Measurements from ENCODE around the gene MAP2K5. TPM values are rescaled to one million over a fixed set of nuclear protein-coding genes. Genes with fewer than 3 reads are reported as not detected.

Gene MAP2K5
- total RNA-seq, 1 donor from 2014 or later = 25.5 TPM

DNA sequence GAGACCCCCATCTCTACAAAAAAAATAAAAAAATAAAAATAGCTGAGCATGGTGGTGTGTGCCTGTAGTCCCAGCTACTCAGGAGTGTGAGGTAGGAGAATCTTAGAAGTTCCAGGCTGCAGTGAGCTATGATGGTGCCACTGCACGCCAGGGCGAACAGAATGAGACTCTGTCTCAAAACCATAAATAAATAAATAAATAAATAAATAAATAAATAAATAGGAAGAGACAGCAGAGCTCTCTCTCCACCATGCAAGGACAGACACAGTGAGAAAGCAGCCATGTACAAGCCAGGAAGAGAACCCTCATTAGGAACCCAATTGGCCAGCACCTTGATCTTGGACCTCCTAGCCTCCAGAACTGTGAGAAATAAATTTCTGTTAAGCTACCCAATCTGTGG lies 26.9 kb upstream of the MAP2K5 start:
- DNase-seq (no peak), ATAC-seq (no peak)
- Histone ChIP-seq H3K36me3 (peaks cover 30% of the 10 kb centered on the region), H3K27me3 (ENCODE audit: low read depth) (no peaks in the 10 kb centered on the region), H3K27ac (no peak overlapping the region), H3K4me1 (peaks cover 9% of the 10 kb centered on the region), H3K4me3 (no peak overlapping the region), H3K9me3 (no peaks in the 10 kb centered on the region)
- intact Hi-C loops (cut with DNase I) = no loop called here
- TF ChIP-seq, protein P1, sequence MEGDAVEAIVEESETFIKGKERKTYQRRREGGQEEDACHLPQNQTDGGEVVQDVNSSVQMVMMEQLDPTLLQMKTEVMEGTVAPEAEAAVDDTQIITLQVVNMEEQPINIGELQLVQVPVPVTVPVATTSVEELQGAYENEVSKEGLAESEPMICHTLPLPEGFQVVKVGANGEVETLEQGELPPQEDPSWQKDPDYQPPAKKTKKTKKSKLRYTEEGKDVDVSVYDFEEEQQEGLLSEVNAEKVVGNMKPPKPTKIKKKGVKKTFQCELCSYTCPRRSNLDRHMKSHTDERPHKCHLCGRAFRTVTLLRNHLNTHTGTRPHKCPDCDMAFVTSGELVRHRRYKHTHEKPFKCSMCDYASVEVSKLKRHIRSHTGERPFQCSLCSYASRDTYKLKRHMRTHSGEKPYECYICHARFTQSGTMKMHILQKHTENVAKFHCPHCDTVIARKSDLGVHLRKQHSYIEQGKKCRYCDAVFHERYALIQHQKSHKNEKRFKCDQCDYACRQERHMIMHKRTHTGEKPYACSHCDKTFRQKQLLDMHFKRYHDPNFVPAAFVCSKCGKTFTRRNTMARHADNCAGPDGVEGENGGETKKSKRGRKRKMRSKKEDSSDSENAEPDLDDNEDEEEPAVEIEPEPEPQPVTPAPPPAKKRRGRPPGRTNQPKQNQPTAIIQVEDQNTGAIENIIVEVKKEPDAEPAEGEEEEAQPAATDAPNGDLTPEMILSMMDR (IDR thresholded peaks at IDR 0.05) = no peak

GRCh38 chr15:67520321-67521028 lies 22.0 kb upstream of the MAP2K5 start:
- no peaks in the 10 kb centered on the region for H3K36me3 ChIP-seq
- TF ChIP-seq, protein P1 (IDR thresholded peaks at IDR 0.05) = no peak
- H3K27ac ChIP-seq = peak overlapping the region; percentile 98
- H3K4me1 ChIP-seq = peaks cover 35% of the 10 kb centered on the region
- H3K9me3 ChIP-seq = no peaks in the 10 kb centered on the region
- intact Hi-C loops (cut with DNase I) = no loop called here
- peak overlapping the region; percentile 84 for H3K4me3 ChIP-seq
- ATAC-seq (peak; percentile 3 to 31), DNase-seq (no peak)
- H3K27me3 ChIP-seq (ENCODE audit: low read depth) = no peaks in the 10 kb centered on the region

DNA sequence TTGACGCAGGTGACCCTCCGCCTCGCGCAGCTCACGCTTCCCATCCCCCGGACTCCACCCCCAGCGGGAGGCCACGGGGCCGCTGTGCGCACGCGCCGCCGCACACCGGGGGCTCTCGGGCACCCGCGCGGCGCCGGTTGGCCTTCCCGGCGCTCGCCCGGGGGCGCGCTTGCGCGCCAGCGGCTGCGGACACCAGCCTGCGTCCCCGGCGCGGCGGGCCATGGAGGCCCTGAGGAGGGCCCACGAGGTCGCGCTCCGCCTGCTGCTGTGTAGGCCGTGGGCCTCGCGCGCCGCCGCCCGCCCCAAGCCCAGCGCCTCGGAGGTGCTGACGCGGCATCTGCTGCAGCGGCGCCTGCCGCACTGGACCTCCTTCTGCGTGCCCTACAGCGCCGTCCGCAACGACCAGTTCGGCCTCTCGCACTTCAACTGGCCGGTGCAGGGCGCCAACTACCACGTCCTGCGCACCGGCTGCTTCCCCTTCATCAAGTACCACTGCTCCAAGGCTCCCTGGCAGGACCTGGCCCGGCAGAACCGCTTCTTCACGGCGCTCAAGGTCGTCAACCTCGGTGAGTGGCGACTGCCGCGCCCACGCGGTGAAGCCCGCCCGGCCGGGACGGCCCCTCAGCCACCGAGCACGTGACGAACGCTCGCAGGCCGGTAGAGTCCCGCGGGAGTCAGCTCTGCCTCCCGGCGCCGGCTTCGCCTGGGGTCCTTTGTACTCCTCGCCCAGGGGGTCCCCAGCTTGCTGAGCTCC lies 21.3 kb upstream of the MAP2K5 start, which contains the start of gene C15orf61:
Gene C15orf61 (plus strand): TSS at position 103 of the 754 bp plus-strand sequence. CDS start 118 bp downstream, at position 221.
- H3K27ac ChIP-seq = peak within 1 kb of the TSS; percentile 98
- H3K4me3 ChIP-seq = peak within 1 kb of the TSS; percentile 84
- intact Hi-C loops (cut with DNase I) = no loop called here
- TF ChIP-seq, protein P1 (IDR thresholded peaks at IDR 0.05) = no peak
- DNase-seq = peak; percentile 91
- H3K36me3 ChIP-seq = peaks cover under 1% of the 10 kb centered on the region
- no peaks in the 10 kb centered on the region for H3K9me3 ChIP-seq
- no peaks in the 10 kb centered on the region for H3K27me3 ChIP-seq (ENCODE audit: low read depth)
- H3K4me1 ChIP-seq = peaks cover 35% of the 10 kb centered on the region
- ATAC-seq = peak; percentile 95 to 96

- Histone ChIP-seq H3K27ac (peak overlapping the region; percentile 98), H3K27me3 (ENCODE audit: low read depth) (no peaks in the 10 kb centered on the region), H3K4me3 (peak overlapping the region; percentile 84), H3K36me3 (peaks cover 8% of the 10 kb centered on the region), H3K9me3 (no peaks in the 10 kb centered on the region), H3K4me1 (peaks cover 35% of the 10 kb centered on the region)
- DNase-seq (no peak), ATAC-seq (peak in 1 of 2 donors; percentile 48)
- intact Hi-C loops (cut with DNase I) = no loop called here
- TF ChIP-seq, protein P1 (IDR thresholded peaks at IDR 0.05) = no peak
These were observed 20.5 kb upstream of the MAP2K5 start for GRCh38 chr15:67521783-67522568.

- TF ChIP-seq, protein P1 (IDR thresholded peaks at IDR 0.05) = no peak
- Histone ChIP-seq H3K27ac (peak overlapping the region; percentile 98), H3K4me3 (peak overlapping the region; percentile 84)
These were observed 19.2 kb upstream of the MAP2K5 start for GRCh38 chr15:67523330-67523729.

More at GRCh38 chr15:67523330-67523729, 19.2 kb upstream of the MAP2K5 start:
- no peak for DNase-seq
- Histone ChIP-seq H3K36me3 (peaks cover 20% of the 10 kb centered on the region), H3K9me3 (no peaks in the 10 kb centered on the region), H3K27me3 (ENCODE audit: low read depth) (no peaks in the 10 kb centered on the region), H3K4me1 (peaks cover 35% of the 10 kb centered on the region)
- intact Hi-C loops (cut with DNase I) = no loop called here
- ATAC-seq = no peak
